Measurements from ENCODE around the gene C1orf87.

DNA sequence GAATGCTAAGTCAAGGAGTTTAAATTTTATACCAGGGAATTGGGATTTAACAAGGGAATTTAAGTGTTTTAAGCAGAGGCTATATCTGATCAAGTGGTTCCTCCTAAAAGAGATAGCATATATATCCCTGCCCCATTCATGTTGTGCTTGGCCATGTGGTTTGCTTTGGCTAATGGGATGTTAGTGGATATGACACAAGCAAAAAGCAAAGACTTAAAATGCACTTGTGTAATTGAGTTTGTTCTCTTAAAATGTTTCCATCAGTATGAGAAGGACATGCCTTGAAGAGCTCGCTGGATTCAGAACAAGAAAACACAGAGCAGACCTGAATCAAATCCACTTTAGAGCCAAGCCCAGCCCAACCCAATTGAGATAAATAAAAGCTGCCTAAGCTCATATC lies 22.4 kb downstream of the C1orf87 start:
- TF ChIP-seq CTCF (IDR thresholded peaks at IDR 0.05) (no peak), POLR2A (IDR thresholded peaks at IDR 0.05) (no peak)

Data from heart left ventricle (tissue), 13 donors.